Measurements from ENCODE around the gene B3GALT6.
"Not testable (repeated sequence)": the region's sequence is repeated elsewhere in the genome, so short reads cannot be mapped to it uniquely, and the experiment has no call there.

The B3GALT6 gene

GRCh38 chr1:1232208-1232795 is at the start of gene B3GALT6:
B3GALT6 (plus strand) TSS chr1:1232237; CDS start chr1:1232279, 42 bp downstream.
- DNase-seq (ENCODE audit: low read depth, low spot score): no peak
- H3K27ac ChIP-seq: peak within 1 kb of the TSS; percentile 78

- H3K27ac ChIP-seq: no peak overlapping the region
- DNase-seq (ENCODE audit: low read depth, low spot score): no peak
These were observed 49.4 kb upstream of the B3GALT6 start for GRCh38 chr1:1182491-1183220.

GRCh38 chr1:1183221-1183747 is 48.8 kb upstream of the B3GALT6 start:
- no peak overlapping the region for H3K27ac ChIP-seq
- DNase-seq (ENCODE audit: low read depth, low spot score): no peak

GRCh38 chr1:1183833-1184775 is 47.9 kb upstream of the B3GALT6 start:
- no peak for DNase-seq (ENCODE audit: low read depth, low spot score)
- H3K27ac ChIP-seq: no peak overlapping the region

GRCh38 chr1:1185101-1185765 is 46.8 kb upstream of the B3GALT6 start:
- no peak for DNase-seq (ENCODE audit: low read depth, low spot score)
- no peak overlapping the region for H3K27ac ChIP-seq

- DNase-seq (ENCODE audit: low read depth, low spot score): no peak
- no peak overlapping the region for H3K27ac ChIP-seq
These were observed 44.1 kb upstream of the B3GALT6 start for GRCh38 chr1:1187938-1188337.

GRCh38 chr1:1189111-1189510 is 42.9 kb upstream of the B3GALT6 start:
- H3K27ac ChIP-seq: no peak overlapping the region
- no peak for DNase-seq (ENCODE audit: low read depth, low spot score)

- DNase-seq (ENCODE audit: low read depth, low spot score): no peak
- H3K27ac ChIP-seq: no peak overlapping the region
These were observed 40.3 kb upstream of the B3GALT6 start for GRCh38 chr1:1191734-1192133.

- H3K27ac ChIP-seq: no peak overlapping the region
- DNase-seq (ENCODE audit: low read depth, low spot score): no peak
These were observed 37.3 kb upstream of the B3GALT6 start for GRCh38 chr1:1194723-1195122.

- DNase-seq (ENCODE audit: low read depth, low spot score): not testable (repeated sequence)
These were observed 36.3 kb upstream of the B3GALT6 start for GRCh38 chr1:1195726-1196125.

GRCh38 chr1:1196431-1197187 is 35.4 kb upstream of the B3GALT6 start:
- no peak for DNase-seq (ENCODE audit: low read depth, low spot score)
- H3K27ac ChIP-seq: no peak overlapping the region

More at GRCh38 chr1:1195726-1196125, 36.3 kb upstream of the B3GALT6 start:
- not testable (repeated sequence) for H3K27ac ChIP-seq

GRCh38 chr1:1197188-1197500 is 34.9 kb upstream of the B3GALT6 start:
- DNase-seq (ENCODE audit: low read depth, low spot score): no peak

GRCh38 chr1:1197551-1198422 is 34.2 kb upstream of the B3GALT6 start:
- DNase-seq (ENCODE audit: low read depth, low spot score): no peak
- H3K27ac ChIP-seq: no peak overlapping the region

More at GRCh38 chr1:1197188-1197500, 34.9 kb upstream of the B3GALT6 start:
- no peak overlapping the region for H3K27ac ChIP-seq

GRCh38 chr1:1198423-1199140 is 33.5 kb upstream of the B3GALT6 start:
- no peak for DNase-seq (ENCODE audit: low read depth, low spot score)

GRCh38 chr1:1199141-1199960 is 32.7 kb upstream of the B3GALT6 start:
- no peak for DNase-seq (ENCODE audit: low read depth, low spot score)
- no peak overlapping the region for H3K27ac ChIP-seq

More at GRCh38 chr1:1198423-1199140, 33.5 kb upstream of the B3GALT6 start:
- H3K27ac ChIP-seq: no peak overlapping the region

GRCh38 chr1:1199961-1200875 is 31.8 kb upstream of the B3GALT6 start:
- DNase-seq (ENCODE audit: low read depth, low spot score): no peak

More at GRCh38 chr1:1199961-1200875, 31.8 kb upstream of the B3GALT6 start:
- H3K27ac ChIP-seq: no peak overlapping the region

Measured in epithelial cell of prostate (primary cell).